ENCODE measurements around the gene ATP2C2. TPM values are rescaled to one million over a fixed set of nuclear protein-coding genes. Genes with fewer than 3 reads are reported as not detected.

The ATP2C2 gene
- total and polyA plus RNA-seq, 2 experiments from 2014 or later, result 2.1 TPM

- no peak for TF ChIP-seq EZH2phosphoT487 (IDR thresholded peaks at IDR 0.05; ENCODE audit: unreplicated experiment)
These were observed 45.1 kb downstream of the ATP2C2 start (continued) for GRCh38 chr16:84413244-84414004.

GRCh38 chr16:84414789-84415326, 46.5 kb downstream of the ATP2C2 start:
- Histone ChIP-seq H4K20me1 (replicated peaks; ENCODE audit: insufficient read depth) (no peaks in the 10 kb centered on the region), H3F3A (replicated peaks; ENCODE audit: low read depth) (no peaks in the 10 kb centered on the region), H3K4me1 (ENCODE audit: insufficient read depth) (no peaks in the 10 kb centered on the region), H3K27me3 (ENCODE audit: insufficient read depth) (no peaks in the 10 kb centered on the region), H3K79me2 (replicated peaks; ENCODE audit: insufficient read depth) (no peaks in the 10 kb centered on the region), H2AFZ (no peak overlapping the region), H3K27ac (ENCODE audit: low read depth) (no peak overlapping the region), H3K4me3 (no peak overlapping the region), H3K4me2 (no peak overlapping the region), H3K9me2 (ENCODE audit: insufficient read depth) (no peaks in the 10 kb centered on the region), H3K36me3 (ENCODE audit: insufficient read depth) (no peaks in the 10 kb centered on the region)
- no peaks in the 10 kb centered on the region for H3K36me3 Mint-ChIP-seq (ENCODE audit: low read depth)
- no peak overlapping the region for H3K4me3 Mint-ChIP-seq
- no peaks in the 10 kb centered on the region for H3K9me3 Mint-ChIP-seq
- no peak overlapping the region for H3K27ac Mint-ChIP-seq
- TF ChIP-seq POLR2AphosphoS5 (IDR thresholded peaks at IDR 0.05; ENCODE audit: low read depth), result no peak
- TF ChIP-seq ZNF462 (CRISPR knock-in tag; IDR thresholded peaks at IDR 0.05), result no peak
- no peak for TF ChIP-seq REST (IDR thresholded peaks at IDR 0.05; ENCODE audit: unreplicated experiment)
- no peak for TF ChIP-seq NANOG (IDR thresholded peaks at IDR 0.05; ENCODE audit: borderline replicate concordance)
- no peak for TF ChIP-seq ZNF114 (CRISPR knock-in tag; IDR thresholded peaks at IDR 0.05)
- no peak for TF ChIP-seq ZNF331 (CRISPR knock-in tag; IDR thresholded peaks at IDR 0.05; ENCODE audit: low read depth)
- TF ChIP-seq CTCF (conservative IDR thresholded peaks at IDR 0.05; ENCODE audit: low read depth in 2 of 2), result no peak
- no peak for TF ChIP-seq STAT1 (IDR thresholded peaks at IDR 0.05; ENCODE audit: unreplicated experiment)
- no peak for TF ChIP-seq EZH2 (IDR thresholded peaks at IDR 0.05; ENCODE audit: low read depth, unreplicated experiment)
- no peaks in the 10 kb centered on the region for H3K4me1 Mint-ChIP-seq
- ATAC-seq, result no peak
- no peak for DNase-seq (ENCODE audit: low spot score)
- peaks cover 13% of the 10 kb centered on the region for H3K27me3 Mint-ChIP-seq (ENCODE audit: insufficient read depth, low read depth, poor library complexity)
